ENCODE data around the gene TEX22.

TEX22 gene

GRCh38 chr14:105398044-105398725, at the start of gene TEX22:
TSS of gene TEX22 (plus strand) at chr14:105398538. CDS start at chr14:105399341, 803 bp downstream.
- peak; percentile 69 for DNase-seq
- H3K79me2 ChIP-seq (ENCODE audit: low read length): peaks cover 6% of the 10 kb centered on the region; the same call in 1 of the 2 replicates
- no peaks in the 10 kb centered on the region for H3F3A ChIP-seq (ENCODE audit: insufficient read depth, low read length)
- H3K4me2 ChIP-seq (ENCODE audit: low read depth, low read length): peak within 1 kb of the TSS; percentile 70
- no peaks in the 10 kb centered on the region for H3K9me2 ChIP-seq (replicated peaks; ENCODE audit: insufficient read depth, low read length)
- peak within 1 kb of the TSS; percentile 67 for H3K4me3 ChIP-seq (ENCODE audit: low read length)
- no peak within 1 kb of the TSS; the same call in 1 of the 2 replicates for H3K27ac ChIP-seq (ENCODE audit: low read length)
- H3K4me1 ChIP-seq (ENCODE audit: low read length): no peaks in the 10 kb centered on the region
- peak within 1 kb of the TSS; percentile 74 for H3K9ac ChIP-seq (ENCODE audit: low read length)
- no peaks in the 10 kb centered on the region for H3K36me3 ChIP-seq (replicated peaks; ENCODE audit: insufficient read depth, low read length)
- H2AFZ ChIP-seq (ENCODE audit: low read length): peak within 1 kb of the TSS; percentile 43
- H3K27me3 ChIP-seq (replicated peaks; ENCODE audit: insufficient read depth, low read length): no peaks in the 10 kb centered on the region
- no peaks in the 10 kb centered on the region for H3K9me3 ChIP-seq (replicated peaks; ENCODE audit: insufficient read depth, low read length)
- no peaks in the 10 kb centered on the region for H4K20me1 ChIP-seq (ENCODE audit: insufficient read depth, low read length)
- no peak for TF ChIP-seq EZH2 (optimal IDR thresholded peaks at IDR 0.05; ENCODE audit: low read depth, low read length)
- no peak for TF ChIP-seq EZH2phosphoT487 (IDR thresholded peaks at IDR 0.05; ENCODE audit: low read length)
- TF ChIP-seq CTCF (IDR thresholded peaks at IDR 0.05; ENCODE audit: low read length): no peak

GRCh38 chr14:105348945-105349699, 49.2 kb upstream of the TEX22 start:
- Histone ChIP-seq H3K36me3 (replicated peaks; ENCODE audit: insufficient read depth, low read length) (no peaks in the 10 kb centered on the region), H3K9ac (ENCODE audit: low read length) (no peak overlapping the region), H4K20me1 (ENCODE audit: insufficient read depth, low read length) (no peaks in the 10 kb centered on the region), H3K9me2 (replicated peaks; ENCODE audit: insufficient read depth, low read length) (no peaks in the 10 kb centered on the region), H3F3A (ENCODE audit: insufficient read depth, low read length) (no peaks in the 10 kb centered on the region), H3K79me2 (ENCODE audit: low read length) (no peaks in the 10 kb centered on the region), H3K4me1 (ENCODE audit: low read length) (no peaks in the 10 kb centered on the region), H2AFZ (ENCODE audit: low read length) (no peak overlapping the region), H3K4me3 (ENCODE audit: low read length) (no peak overlapping the region), H3K27ac (ENCODE audit: low read length) (no peak overlapping the region), H3K27me3 (replicated peaks; ENCODE audit: insufficient read depth, low read length) (no peaks in the 10 kb centered on the region), H3K9me3 (replicated peaks; ENCODE audit: insufficient read depth, low read length) (no peaks in the 10 kb centered on the region), H3K4me2 (ENCODE audit: low read depth, low read length) (no peak overlapping the region)
- no peak for DNase-seq
- no peak for TF ChIP-seq EZH2phosphoT487 (IDR thresholded peaks at IDR 0.05; ENCODE audit: low read length)
- TF ChIP-seq CTCF (IDR thresholded peaks at IDR 0.05; ENCODE audit: low read length): no peak
- no peak for TF ChIP-seq EZH2 (optimal IDR thresholded peaks at IDR 0.05; ENCODE audit: low read depth, low read length)

- no peaks in the 10 kb centered on the region for H3K36me3 ChIP-seq (replicated peaks; ENCODE audit: insufficient read depth, low read length)
- H2AFZ ChIP-seq (ENCODE audit: low read length): no peak overlapping the region
- H3K79me2 ChIP-seq (ENCODE audit: low read length): no peaks in the 10 kb centered on the region
- no peak overlapping the region for H3K27ac ChIP-seq (ENCODE audit: low read length)
- TF ChIP-seq CTCF (IDR thresholded peaks at IDR 0.05; ENCODE audit: low read length) (no peak), EZH2phosphoT487 (IDR thresholded peaks at IDR 0.05; ENCODE audit: low read length) (no peak), EZH2 (optimal IDR thresholded peaks at IDR 0.05; ENCODE audit: low read depth, low read length) (no peak)
- no peak overlapping the region for H3K4me3 ChIP-seq (ENCODE audit: low read length)
- no peaks in the 10 kb centered on the region for H3F3A ChIP-seq (ENCODE audit: insufficient read depth, low read length)
- no peak for DNase-seq
- no peak overlapping the region for H3K4me2 ChIP-seq (ENCODE audit: low read depth, low read length)
- no peaks in the 10 kb centered on the region for H3K4me1 ChIP-seq (ENCODE audit: low read length)
- no peak overlapping the region for H3K9ac ChIP-seq (ENCODE audit: low read length)
- no peaks in the 10 kb centered on the region for H3K9me2 ChIP-seq (replicated peaks; ENCODE audit: insufficient read depth, low read length)
- no peaks in the 10 kb centered on the region for H3K9me3 ChIP-seq (replicated peaks; ENCODE audit: insufficient read depth, low read length)
- H3K27me3 ChIP-seq (replicated peaks; ENCODE audit: insufficient read depth, low read length): no peaks in the 10 kb centered on the region
- no peaks in the 10 kb centered on the region for H4K20me1 ChIP-seq (ENCODE audit: insufficient read depth, low read length)
Measured at GRCh38 chr14:105349992-105350391, 48.3 kb upstream of the TEX22 start.

All from MM.1S (cell line).